ENCODE data around the gene MREG. TPM values are rescaled to one million over a fixed set of nuclear protein-coding genes. Genes with fewer than 3 reads are reported as not detected.

Gene MREG
- total RNA-seq, 1 donor from 2014 or later, result 10.5 TPM

DNA sequence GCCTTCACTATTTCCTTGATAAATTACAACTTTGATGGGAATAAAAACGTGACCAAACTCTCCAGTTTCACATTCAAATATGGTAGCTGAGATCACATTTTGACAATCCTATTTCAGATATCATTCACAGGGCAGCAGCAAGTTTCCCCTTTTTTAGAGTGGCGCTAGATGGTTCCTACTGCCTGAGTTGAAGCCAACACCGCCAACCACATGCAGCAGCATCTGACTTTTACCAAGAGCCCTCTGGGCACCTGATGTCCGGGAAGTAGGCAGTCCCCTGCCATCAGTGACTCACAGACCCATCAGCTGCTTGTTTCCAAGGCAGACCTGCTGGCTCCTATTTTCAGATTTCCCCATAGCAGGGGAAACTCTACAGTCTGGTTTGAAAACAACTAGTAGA lies 4.0 kb upstream of the MREG start:
- no peaks in the 10 kb centered on the region for H3K36me3 ChIP-seq (ENCODE audit: control insufficient read depth, insufficient read depth, low read length)
- H3K4me3 ChIP-seq (ENCODE audit: low read depth, low read length), result no peak overlapping the region
- TF ChIP-seq, protein P1, sequence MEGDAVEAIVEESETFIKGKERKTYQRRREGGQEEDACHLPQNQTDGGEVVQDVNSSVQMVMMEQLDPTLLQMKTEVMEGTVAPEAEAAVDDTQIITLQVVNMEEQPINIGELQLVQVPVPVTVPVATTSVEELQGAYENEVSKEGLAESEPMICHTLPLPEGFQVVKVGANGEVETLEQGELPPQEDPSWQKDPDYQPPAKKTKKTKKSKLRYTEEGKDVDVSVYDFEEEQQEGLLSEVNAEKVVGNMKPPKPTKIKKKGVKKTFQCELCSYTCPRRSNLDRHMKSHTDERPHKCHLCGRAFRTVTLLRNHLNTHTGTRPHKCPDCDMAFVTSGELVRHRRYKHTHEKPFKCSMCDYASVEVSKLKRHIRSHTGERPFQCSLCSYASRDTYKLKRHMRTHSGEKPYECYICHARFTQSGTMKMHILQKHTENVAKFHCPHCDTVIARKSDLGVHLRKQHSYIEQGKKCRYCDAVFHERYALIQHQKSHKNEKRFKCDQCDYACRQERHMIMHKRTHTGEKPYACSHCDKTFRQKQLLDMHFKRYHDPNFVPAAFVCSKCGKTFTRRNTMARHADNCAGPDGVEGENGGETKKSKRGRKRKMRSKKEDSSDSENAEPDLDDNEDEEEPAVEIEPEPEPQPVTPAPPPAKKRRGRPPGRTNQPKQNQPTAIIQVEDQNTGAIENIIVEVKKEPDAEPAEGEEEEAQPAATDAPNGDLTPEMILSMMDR (IDR thresholded peaks at IDR 0.05; ENCODE audit: insufficient read depth, low read length, poor library complexity, severe bottlenecking), result no peak
- no peaks in the 10 kb centered on the region for H3K27me3 ChIP-seq (ENCODE audit: control insufficient read depth, insufficient read depth, low read length)
- no peak for DNase-seq (ENCODE audit: low read depth)

DNA sequence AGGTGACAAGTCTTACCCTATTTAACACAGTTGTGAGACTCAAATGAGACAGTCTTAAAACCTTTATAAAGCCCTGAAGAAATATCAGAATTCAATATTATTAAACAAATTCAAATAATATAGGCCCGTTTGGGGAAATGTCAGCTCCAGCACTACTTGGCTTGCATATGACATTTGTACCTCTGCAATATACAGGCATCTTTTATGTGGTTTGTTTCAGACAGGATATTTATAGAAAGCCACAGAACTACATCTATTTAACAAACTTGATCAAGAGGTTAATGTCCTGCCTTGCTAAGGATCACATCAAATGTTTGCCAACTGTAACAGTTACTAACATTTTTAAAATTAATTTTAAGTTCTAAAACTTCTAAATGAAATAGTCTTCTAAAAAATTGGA lies 3.2 kb upstream of the MREG start:
- no peak for DNase-seq (ENCODE audit: low read depth)
- H3K4me3 ChIP-seq (ENCODE audit: low read depth, low read length), result no peak overlapping the region
- TF ChIP-seq, protein P1 (IDR thresholded peaks at IDR 0.05; ENCODE audit: insufficient read depth, low read length, poor library complexity, severe bottlenecking), result no peak

DNA sequence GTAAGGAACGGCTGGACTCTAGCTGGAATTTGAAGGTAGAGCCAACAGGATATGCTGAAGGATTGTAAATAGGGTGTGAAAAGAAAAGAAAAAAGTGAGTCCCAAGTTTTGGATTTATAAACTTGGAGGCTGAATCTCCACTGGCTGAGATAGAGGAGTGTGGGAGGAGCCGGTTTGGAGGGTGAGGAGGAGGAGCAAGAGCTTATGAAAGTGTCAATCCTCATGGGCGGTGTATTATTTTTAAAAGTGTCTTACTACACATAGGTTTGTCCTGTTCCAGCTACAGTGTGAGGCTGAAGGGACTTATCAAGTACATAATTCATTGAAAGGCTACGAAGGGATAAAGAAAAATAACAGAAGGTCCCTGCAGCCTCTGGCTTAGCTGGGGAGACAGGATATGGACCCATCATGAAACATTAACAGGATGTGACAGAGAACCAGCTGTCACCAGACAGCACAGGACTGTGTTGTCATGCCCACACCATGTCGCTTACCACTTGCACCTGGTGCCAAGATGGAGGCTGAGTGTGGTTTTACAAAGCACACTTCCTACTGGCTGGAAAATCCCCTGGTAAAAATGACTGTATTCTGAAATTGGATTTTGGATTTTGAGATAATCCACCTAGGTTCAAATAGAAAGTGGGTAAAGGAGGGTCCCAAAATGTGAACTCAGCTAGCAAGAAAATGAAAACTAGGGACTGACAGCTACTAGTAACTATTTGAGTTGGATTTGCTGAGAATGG lies 2.5 kb upstream of the MREG start:
- no peak for DNase-seq (ENCODE audit: low read depth)
- TF ChIP-seq, protein P1 (IDR thresholded peaks at IDR 0.05; ENCODE audit: insufficient read depth, low read length, poor library complexity, severe bottlenecking), result no peak
- H3K36me3 ChIP-seq (ENCODE audit: control insufficient read depth, insufficient read depth, low read length), result no peaks in the 10 kb centered on the region
- H3K4me3 ChIP-seq (ENCODE audit: low read depth, low read length), result no peak overlapping the region
- H3K27me3 ChIP-seq (ENCODE audit: control insufficient read depth, insufficient read depth, low read length), result no peaks in the 10 kb centered on the region

More for the DNA sequence above, 3.2 kb upstream of the MREG start:
- Histone ChIP-seq H3K27me3 (ENCODE audit: control insufficient read depth, insufficient read depth, low read length) (no peaks in the 10 kb centered on the region), H3K36me3 (ENCODE audit: control insufficient read depth, insufficient read depth, low read length) (no peaks in the 10 kb centered on the region)

DNA sequence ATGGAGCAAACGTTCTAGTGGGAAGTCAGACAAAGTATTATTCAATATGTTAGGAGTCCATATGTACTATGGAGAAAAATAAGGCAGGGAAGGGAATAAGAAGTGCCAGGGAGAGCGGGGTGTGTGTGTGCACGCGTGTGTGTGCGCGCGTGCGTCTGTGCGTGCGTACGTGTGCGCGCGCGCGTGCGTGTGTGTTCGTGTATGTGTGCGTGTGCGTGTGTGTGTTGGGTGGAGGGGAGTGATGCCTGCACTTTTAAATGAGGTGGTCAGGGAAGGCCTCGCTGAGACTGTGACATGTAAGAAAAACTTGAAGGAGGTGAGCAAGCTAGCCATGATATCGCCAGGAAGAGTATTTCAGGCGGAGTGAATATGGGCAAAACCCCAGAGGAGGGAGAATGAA lies 1.6 kb upstream of the MREG start:
- no peaks in the 10 kb centered on the region for H3K36me3 ChIP-seq (ENCODE audit: control insufficient read depth, insufficient read depth, low read length)
- no peaks in the 10 kb centered on the region for H3K27me3 ChIP-seq (ENCODE audit: control insufficient read depth, insufficient read depth, low read length)
- DNase-seq (ENCODE audit: low read depth), result no peak
- no peak overlapping the region for H3K4me3 ChIP-seq (ENCODE audit: low read depth, low read length)
- TF ChIP-seq, protein P1 (IDR thresholded peaks at IDR 0.05; ENCODE audit: insufficient read depth, low read length, poor library complexity, severe bottlenecking), result no peak

DNA sequence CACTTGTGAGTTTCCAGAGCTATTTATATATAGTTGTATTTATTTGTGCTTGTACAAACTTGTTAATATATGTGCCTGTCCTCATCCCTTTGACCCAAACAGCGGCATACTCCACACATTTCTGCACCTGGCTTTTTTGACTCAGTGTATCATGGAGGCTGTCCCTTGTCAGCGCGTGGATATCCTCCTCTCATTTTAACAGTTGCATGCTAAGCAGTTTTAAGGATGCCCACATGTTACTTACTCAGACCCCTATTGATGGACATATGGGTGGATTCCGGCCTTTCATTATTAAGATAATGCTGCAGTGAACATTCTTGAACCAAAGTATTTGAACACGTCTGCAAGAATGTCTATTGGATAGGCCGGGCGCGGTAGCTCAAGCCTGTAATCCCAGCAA lies 655 bp upstream of the MREG start:
- TF ChIP-seq, protein P1 (IDR thresholded peaks at IDR 0.05; ENCODE audit: insufficient read depth, low read length, poor library complexity, severe bottlenecking), result no peak
- no peak for DNase-seq (ENCODE audit: low read depth)
- Histone ChIP-seq H3K4me3 (ENCODE audit: low read depth, low read length) (no peak overlapping the region), H3K27me3 (ENCODE audit: control insufficient read depth, insufficient read depth, low read length) (no peaks in the 10 kb centered on the region), H3K36me3 (ENCODE audit: control insufficient read depth, insufficient read depth, low read length) (no peaks in the 10 kb centered on the region)

DNA sequence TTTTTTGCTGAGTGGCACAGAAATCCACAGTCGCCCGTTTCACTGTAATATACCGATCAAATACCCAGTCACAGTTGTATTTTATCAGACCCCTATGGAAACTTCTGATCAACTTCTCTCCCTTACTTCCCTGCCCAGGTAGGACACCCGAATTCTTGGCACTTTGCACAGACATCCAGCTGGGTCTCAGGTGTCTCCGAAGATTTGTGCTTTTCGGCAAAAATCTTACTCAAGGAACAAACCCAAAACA lies 596 bp downstream of the MREG start:
- H3K36me3 ChIP-seq (ENCODE audit: control insufficient read depth, insufficient read depth, low read length), result no peaks in the 10 kb centered on the region
- DNase-seq (ENCODE audit: low read depth), result no peak
- TF ChIP-seq, protein P1 (IDR thresholded peaks at IDR 0.05; ENCODE audit: insufficient read depth, low read length, poor library complexity, severe bottlenecking), result no peak
- peak overlapping the region; percentile 71 for H3K4me3 ChIP-seq (ENCODE audit: low read depth, low read length)
- no peaks in the 10 kb centered on the region for H3K27me3 ChIP-seq (ENCODE audit: control insufficient read depth, insufficient read depth, low read length)

All from kidney epithelial cell (primary cell).